HEK293 (cell line): ENCODE measurements around the gene CDH7.

Experiments
- CTCF ChIA-PET: fragments of 350-600 bp; formaldehyde crosslinking; extraction: SDS; loops from one replicate; lab custom pipeline; 2021; ENCODE audit warnings: antibody characterized with exemption; lab: Yijun Ruan, JAX
- POLR2A ChIA-PET: fragments of 300-600 bp; formaldehyde crosslinking; extraction: SDS; loops from one replicate; lab custom pipeline; 2020; ENCODE audit warnings: antibody characterized with exemption, inconsistent platforms; lab: Yijun Ruan, JAX
- H3K27ac ChIP-seq: fragments of 200-500 bp; sonication (Bioruptor generic); 2 replicates; pipeline ENCODE4 v1.5.1; 2014; ENCODE audit warnings: low read depth, low read length, control low read depth, inconsistent platforms; ENCODE audit errors: extremely low read depth
- H3K36me3 ChIP-seq, 2 experiments: fragments of 200-500 bp in 1 of 2; sonication (Bioruptor generic) in 1 of 2; 1 replicate in 1 of 2; 2 replicates in 1 of 2; pipeline ENCODE4 v1.5.1; 2014 to 2017; ENCODE audit warnings: inconsistent platforms in 2 of 2, low read length in 2 of 2; ENCODE audit not compliant: control insufficient read depth in 2 of 2, insufficient read depth in 1 of 2
- H3K4me1 ChIP-seq: fragments of 200-500 bp; sonication (Bioruptor generic); 2 replicates; pipeline ENCODE4 v1.5.1; 2014; ENCODE audit warnings: mild to moderate bottlenecking, low read length, inconsistent platforms; ENCODE audit not compliant: control insufficient read depth, insufficient read depth
- H3K4me3 ChIP-seq: 2 replicates; pipeline ENCODE4 v1.5.1; 2011; ENCODE audit warnings: low read depth, mild to moderate bottlenecking, control low read depth, low read length, moderate library complexity
- H3K9me3 ChIP-seq: fragments of 200-500 bp; sonication (Bioruptor generic); 2 replicates; pipeline ENCODE4 v1.5.1; 2014; ENCODE audit warnings: low read depth, low read length, inconsistent platforms; ENCODE audit not compliant: control insufficient read depth, insufficient read depth
- FEZF1 ChIP-seq: fragments of 450-650 bp; formaldehyde crosslinking; IDR thresholded peaks from 2 replicates; pipeline ENCODE4 v1.5.1; 2016; ENCODE audit warnings: missing biosample characterization, missing genetic modification characterization
- HOXA7 ChIP-seq: sonication (generic); formaldehyde crosslinking; IDR thresholded peaks from 2 replicates; pipeline ENCODE4 v1.8.1; 2022; ENCODE audit warnings: missing genetic modification reagents, borderline replicate concordance
- KLF7 ChIP-seq: fragments of 450-650 bp; formaldehyde crosslinking; IDR thresholded peaks from 2 replicates; pipeline ENCODE4 v1.5.1; 2016; ENCODE audit warnings: missing biosample characterization, missing genetic modification characterization, borderline replicate concordance
- KLF8 ChIP-seq: fragments of 450-650 bp; formaldehyde crosslinking; IDR thresholded peaks from 2 replicates; pipeline ENCODE4 v1.5.1; 2016; ENCODE audit warnings: missing biosample characterization, missing genetic modification characterization
- OSR2 ChIP-seq: fragments of 450-650 bp; formaldehyde crosslinking; IDR thresholded peaks from 2 replicates; pipeline ENCODE4 v1.5.1; 2016; ENCODE audit warnings: missing biosample characterization, missing genetic modification characterization
- SCRT2 ChIP-seq: fragments of 450-650 bp; formaldehyde crosslinking; IDR thresholded peaks from 2 replicates; pipeline ENCODE4 v1.5.1; 2016; ENCODE audit warnings: missing biosample characterization, missing genetic modification characterization
- SETDB1 ChIP-seq: IDR thresholded peaks from one replicate; pipeline ENCODE4 v1.6.1; 2017; ENCODE audit warnings: mild to moderate bottlenecking, low read length, moderate library complexity, mixed read lengths; ENCODE audit not compliant: insufficient read length
- WT1 ChIP-seq: fragments of 450-650 bp; formaldehyde crosslinking; IDR thresholded peaks from 2 replicates; pipeline ENCODE4 v1.5.1; 2016; ENCODE audit warnings: missing biosample characterization, missing genetic modification characterization
- ZBTB11 ChIP-seq: fragments of 450-650 bp; formaldehyde crosslinking; conservative IDR thresholded peaks from 2 replicates; pipeline ENCODE4 v1.5.1; 2016; ENCODE audit warnings: low read depth, missing biosample characterization, missing genetic modification characterization
- ZBTB6 ChIP-seq: fragments of 450-650 bp; formaldehyde crosslinking; IDR thresholded peaks from 2 replicates; pipeline ENCODE4 v1.5.1; 2017; ENCODE audit warnings: missing biosample characterization, missing genetic modification characterization
- ZNF121 ChIP-seq: fragments of 450-650 bp; formaldehyde crosslinking; IDR thresholded peaks from 2 replicates; pipeline ENCODE4 v1.5.1; 2016; ENCODE audit warnings: missing biosample characterization, missing genetic modification characterization
- ZNF133 ChIP-seq: fragments of 450-650 bp; formaldehyde crosslinking; IDR thresholded peaks from 2 replicates; pipeline ENCODE4 v1.5.1; 2016; ENCODE audit warnings: missing biosample characterization, missing genetic modification characterization
- ZNF146 ChIP-seq: fragments of 450-650 bp; formaldehyde crosslinking; IDR thresholded peaks from 2 replicates; pipeline ENCODE4 v1.5.1; 2016; ENCODE audit warnings: missing biosample characterization, missing genetic modification characterization
- ZNF2 ChIP-seq: fragments of 450-650 bp; formaldehyde crosslinking; IDR thresholded peaks from 2 replicates; pipeline ENCODE4 v1.5.1; 2016; ENCODE audit warnings: missing biosample characterization, missing genetic modification characterization
- ZNF211 ChIP-seq: fragments of 450-650 bp; formaldehyde crosslinking; IDR thresholded peaks from 2 replicates; pipeline ENCODE4 v1.5.1; 2016; ENCODE audit warnings: low read depth, missing biosample characterization, missing genetic modification characterization
- ZNF23 ChIP-seq: fragments of 450-650 bp; formaldehyde crosslinking; IDR thresholded peaks from 2 replicates; pipeline ENCODE4 v1.5.1; 2016; ENCODE audit warnings: missing biosample characterization, missing genetic modification characterization, borderline replicate concordance
- ZNF248 ChIP-seq: fragments of 450-650 bp; formaldehyde crosslinking; IDR thresholded peaks from 2 replicates; pipeline ENCODE4 v1.5.1; 2017; ENCODE audit warnings: missing biosample characterization, missing genetic modification characterization
- ZNF302 ChIP-seq: fragments of 450-650 bp; formaldehyde crosslinking; IDR thresholded peaks from 2 replicates; pipeline ENCODE4 v1.5.1; 2016; ENCODE audit warnings: missing biosample characterization, missing genetic modification characterization, low read depth
- ZNF391 ChIP-seq: fragments of 450-650 bp; formaldehyde crosslinking; IDR thresholded peaks from 2 replicates; pipeline ENCODE4 v1.5.1; 2016; ENCODE audit warnings: low read depth, missing biosample characterization, missing genetic modification characterization, borderline replicate concordance
- ZNF488 ChIP-seq: fragments of 450-650 bp; formaldehyde crosslinking; IDR thresholded peaks from 2 replicates; pipeline ENCODE4 v1.5.1; 2016; ENCODE audit warnings: missing biosample characterization, missing genetic modification characterization
- ZNF621 ChIP-seq: fragments of 450-650 bp; formaldehyde crosslinking; IDR thresholded peaks from 2 replicates; pipeline ENCODE4 v1.5.1; 2017; ENCODE audit warnings: missing biosample characterization, missing genetic modification characterization
- ZNF747 ChIP-seq: fragments of 450-650 bp; formaldehyde crosslinking; IDR thresholded peaks from 2 replicates; pipeline ENCODE4 v1.5.1; 2016; ENCODE audit warnings: missing biosample characterization, missing genetic modification characterization
- ZNF768 ChIP-seq: fragments of 450-650 bp; formaldehyde crosslinking; IDR thresholded peaks from 2 replicates; pipeline ENCODE4 v1.5.1; 2018; ENCODE audit warnings: missing biosample characterization, mild to moderate bottlenecking, missing genetic modification characterization
- ZNF837 ChIP-seq: fragments of 450-650 bp; formaldehyde crosslinking; IDR thresholded peaks from 2 replicates; pipeline ENCODE4 v1.5.1; 2016; ENCODE audit warnings: missing biosample characterization, missing genetic modification characterization
- ZXDB ChIP-seq: fragments of 450-650 bp; formaldehyde crosslinking; IDR thresholded peaks from 2 replicates; pipeline ENCODE4 v1.5.1; 2016; ENCODE audit warnings: missing biosample characterization, missing genetic modification characterization
- TF ChIP-seq, protein P1 (sequence below): fragments of 450-650 bp; formaldehyde crosslinking; IDR thresholded peaks from 2 replicates; pipeline ENCODE4 v1.5.1; 2017; ENCODE audit warnings: missing biosample characterization, missing genetic modification characterization
- TF ChIP-seq, protein P2 (sequence below): fragments of 450-650 bp; formaldehyde crosslinking; IDR thresholded peaks from 2 replicates; pipeline ENCODE4; 2016; ENCODE audit warnings: missing biosample characterization, missing genetic modification characterization

The CDH7 gene

DNA sequence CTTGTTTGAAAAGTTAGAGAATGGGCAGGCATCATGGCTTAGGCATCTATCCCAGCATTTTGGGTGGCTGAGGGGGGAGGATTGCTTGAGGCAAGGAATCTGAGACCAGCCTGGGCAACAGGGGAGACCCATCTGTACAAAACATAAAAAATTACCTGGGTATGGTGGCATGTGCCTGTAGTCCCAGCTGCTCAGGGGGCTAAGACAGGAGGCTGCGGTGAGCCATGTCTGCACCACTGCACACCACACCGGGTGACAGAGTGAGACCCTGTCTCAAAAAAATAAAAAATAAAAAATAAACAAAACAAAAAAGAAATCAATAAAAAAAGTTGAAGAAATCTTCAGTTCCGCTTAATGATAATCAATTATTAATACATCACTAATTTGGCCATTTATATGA, 146.5 kb downstream of the CDH7 start (continued):
- TF ChIP-seq ZNF837 = no peak
- TF ChIP-seq, protein P1, sequence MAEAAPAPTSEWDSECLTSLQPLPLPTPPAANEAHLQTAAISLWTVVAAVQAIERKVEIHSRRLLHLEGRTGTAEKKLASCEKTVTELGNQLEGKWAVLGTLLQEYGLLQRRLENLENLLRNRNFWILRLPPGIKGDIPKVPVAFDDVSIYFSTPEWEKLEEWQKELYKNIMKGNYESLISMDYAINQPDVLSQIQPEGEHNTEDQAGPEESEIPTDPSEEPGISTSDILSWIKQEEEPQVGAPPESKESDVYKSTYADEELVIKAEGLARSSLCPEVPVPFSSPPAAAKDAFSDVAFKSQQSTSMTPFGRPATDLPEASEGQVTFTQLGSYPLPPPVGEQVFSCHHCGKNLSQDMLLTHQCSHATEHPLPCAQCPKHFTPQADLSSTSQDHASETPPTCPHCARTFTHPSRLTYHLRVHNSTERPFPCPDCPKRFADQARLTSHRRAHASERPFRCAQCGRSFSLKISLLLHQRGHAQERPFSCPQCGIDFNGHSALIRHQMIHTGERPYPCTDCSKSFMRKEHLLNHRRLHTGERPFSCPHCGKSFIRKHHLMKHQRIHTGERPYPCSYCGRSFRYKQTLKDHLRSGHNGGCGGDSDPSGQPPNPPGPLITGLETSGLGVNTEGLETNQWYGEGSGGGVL (tag by site-specific recombination) = no peak
- TF ChIP-seq ZNF302 (tag by site-specific recombination) = no peak
- no peak for TF ChIP-seq ZNF211 (tag by site-specific recombination)
- TF ChIP-seq, all 188 proteins: peak for 0

- TF ChIP-seq ZNF768 (tag by site-specific recombination) (no peak), HOXA7 (CRISPR knock-in tag) (no peak), FEZF1 (0 out of 2 replicates have a peak, but pooled peaks have one; percentile 10), WT1 (tag by site-specific recombination) (0 out of 2 replicates have a peak, but pooled peaks have one; percentile 15)
- CTCF ChIA-PET = no interaction called here
- Histone ChIP-seq H3K36me3 (no peaks in the 10 kb centered on the region), H3K27ac (no peak overlapping the region), H3K4me1 (peaks cover 22% of the 10 kb centered on the region), H3K4me3 (no peak overlapping the region), H3K9me3 (no peaks in the 10 kb centered on the region)
- POLR2A ChIA-PET = no interaction called here
Measured at GRCh38 chr18:65901522-65901921, 150.7 kb downstream of the CDH7 start.

GRCh38 chr18:65906621-65907034, 155.8 kb downstream of the CDH7 start:
- Histone ChIP-seq H3K9me3 (no peaks in the 10 kb centered on the region), H3K36me3 (no peaks in the 10 kb centered on the region), H3K4me3 (no peak overlapping the region), H3K27ac (peak overlapping the region; percentile 51), H3K4me1 (peaks cover 37% of the 10 kb centered on the region)
- CTCF ChIA-PET = interaction anchor here (1.5 kb wide), 1 partner anchor 32 kb away, joined by 7 read pairs; no protein-coding TSS in a partner anchor
- POLR2A ChIA-PET = interaction anchor here (0.6 to 1.1 kb wide), 3 partner anchors 8 to 152 kb away, joined by 3 to 5 read pairs (median 4); no protein-coding TSS in a partner anchor
- TF ChIP-seq ZNF2 (tag by site-specific recombination) (no peak), ZNF23 (tag by site-specific recombination) (no peak), ZNF391 (tag by site-specific recombination) (no peak; the same call in 1 of the 2 replicates), ZXDB (peak; percentile 97), ZNF133 (tag by site-specific recombination) (no peak), KLF8 (tag by site-specific recombination) (peak; percentile 74), ZNF248 (no peak), ZNF146 (no peak), OSR2 (tag by site-specific recombination) (peak; percentile 98), ZNF621 (tag by site-specific recombination) (no peak), SETDB1 (no peak), ZNF747 (no peak), SCRT2 (tag by site-specific recombination) (no peak), ZBTB11 (tag by site-specific recombination) (no peak; the same call in 1 of the 2 replicates), ZBTB6 (tag by site-specific recombination) (0 out of 2 replicates have a peak, but pooled peaks have one; percentile 7), ZNF121 (tag by site-specific recombination) (no peak), ZNF488 (no peak), KLF7 (tag by site-specific recombination) (peak; percentile 41; the same call in 1 of the 2 replicates)
- TF ChIP-seq, protein P2, sequence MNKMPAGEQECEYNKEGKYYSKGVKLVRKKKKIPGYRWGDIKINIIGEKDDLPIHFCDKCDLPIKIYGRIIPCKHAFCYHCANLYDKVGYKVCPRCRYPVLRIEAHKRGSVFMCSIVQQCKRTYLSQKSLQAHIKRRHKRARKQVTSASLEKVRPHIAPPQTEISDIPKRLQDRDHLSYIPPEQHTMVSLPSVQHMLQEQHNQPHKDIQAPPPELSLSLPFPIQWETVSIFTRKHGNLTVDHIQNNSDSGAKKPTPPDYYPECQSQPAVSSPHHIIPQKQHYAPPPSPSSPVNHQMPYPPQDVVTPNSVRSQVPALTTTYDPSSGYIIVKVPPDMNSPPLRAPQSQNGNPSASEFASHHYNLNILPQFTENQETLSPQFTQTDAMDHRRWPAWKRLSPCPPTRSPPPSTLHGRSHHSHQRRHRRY (tag by site-specific recombination) = no peak
